Endothelial cell of umbilical vein (primary cell): Measurements from ENCODE around the gene ORM2.
"Not testable (repeated sequence)": the region's sequence is repeated elsewhere in the genome, so short reads cannot be mapped to it uniquely, and the experiment has no call there.

Experiments
- CTCF ChIP-seq, 2 donors: IDR thresholded peaks; 1 replicate in 1 of 2; 2 replicates in 1 of 2; pipeline ENCODE4 v1.5.1; 2011; ENCODE audit warnings: low read length in 2 of 2, mild to moderate bottlenecking in 2 of 2, moderate library complexity in 2 of 2, control low read depth in 1 of 2, inconsistent platforms in 1 of 2, low read depth in 1 of 2; ENCODE audit not compliant: insufficient read depth in 1 of 2; ENCODE audit errors: extremely low read depth in 1 of 2
- POLR2AphosphoS5 ChIP-seq: IDR thresholded peaks from 2 replicates; pipeline ENCODE4 v1.6.1; 2012; ENCODE audit warnings: low read depth, mild to moderate bottlenecking, control low read depth, low read length, moderate library complexity; ENCODE audit not compliant: insufficient read depth

- TF ChIP-seq CTCF (IDR thresholded peaks at IDR 0.05; ENCODE audit: extremely low read depth in 1 of 2, insufficient read depth in 1 of 2, low read depth in 1 of 2, low read length in 2 of 2); POLR2AphosphoS5: not testable (repeated sequence)
These were observed 4.0 kb downstream of the ORM2 start for GRCh38 chr9:114333718-114334117.
